GM19467 (cell line): Measurements from ENCODE around the gene PTGDR2.

Experiments used
- ATAC-seq: cut with Tn5 transposase; IDR thresholded peaks from one replicate; pipeline ENCODE4 v1.9.1; 2021; ENCODE audit warnings: mild to moderate bottlenecking, moderate library complexity; ENCODE audit not compliant: unreplicated experiment

PTGDR2 gene

GRCh38 chr11:60859616-60860250, 4.0 kb upstream of the PTGDR2 start:
- ATAC-seq = no peak

GRCh38 chr11:60858731-60859464, 3.1 kb upstream of the PTGDR2 start:
- ATAC-seq = no peak

GRCh38 chr11:60858236-60858635, 2.5 kb upstream of the PTGDR2 start:
- ATAC-seq = no peak

GRCh38 chr11:60857378-60858232, 1.9 kb upstream of the PTGDR2 start:
- ATAC-seq = no peak

GRCh38 chr11:60854847-60855725, 664 bp downstream of the PTGDR2 start:
- ATAC-seq = no peak

- no peak for ATAC-seq
These were observed 1.5 kb downstream of the PTGDR2 start for GRCh38 chr11:60854140-60854846.

- no peak for ATAC-seq
These were observed 2.5 kb downstream of the PTGDR2 start for GRCh38 chr11:60852982-60853950.

GRCh38 chr11:60852117-60852981, 3.4 kb downstream of the PTGDR2 start:
- no peak for ATAC-seq

- no peak for ATAC-seq
These were observed 4.2 kb downstream of the PTGDR2 start for GRCh38 chr11:60851327-60852104.

GRCh38 chr11:60849641-60850520, 5.9 kb downstream of the PTGDR2 start:
- no peak for ATAC-seq

- no peak for ATAC-seq
These were observed 7.0 kb downstream of the PTGDR2 start for GRCh38 chr11:60848714-60849151.

- ATAC-seq = no peak
These were observed 7.9 kb downstream of the PTGDR2 start for GRCh38 chr11:60847896-60848295.

GRCh38 chr11:60847281-60847680, 8.5 kb downstream of the PTGDR2 start:
- ATAC-seq = no peak

GRCh38 chr11:60845338-60845737, 10.4 kb downstream of the PTGDR2 start:
- ATAC-seq = no peak

GRCh38 chr11:60844870-60845221, 10.9 kb downstream of the PTGDR2 start:
- ATAC-seq = no peak
